Adrenal gland (tissue), 12 donors: ENCODE results near the gene RPS15. TPM values are rescaled to one million over a fixed set of nuclear protein-coding genes. Genes with fewer than 3 reads are reported as not detected.

Experiments
- DNase-seq, 7 donors: peaks; one replicate each; pipeline ENCODE4 v3.0.0-alpha.2; 2019 to 2020
- H3K27ac ChIP-seq, 5 donors: fragments of 200-600 bp; sonication (generic) in 4 of 5; 1 replicate in 3 of 5; 2 replicates in 2 of 5; pipeline versions ENCODE4 v1.5.1 to v1.8.0; 2016 to 2020; ENCODE audit warnings: mild to moderate bottlenecking in 1 of 5
- H3K27me3 ChIP-seq: fragments of 200-600 bp; 2 replicates; pipeline ENCODE4 v1.8.0; 2021
- H3K36me3 ChIP-seq, 2 donors: fragments of 200-600 bp; replicated peaks in 1 of 2; 1 replicate in 1 of 2; 2 replicates in 1 of 2; pipeline versions ENCODE4 v1.5.1 to v1.8.0; 2018 to 2022
- H3K4me1 ChIP-seq, 2 donors: fragments of 200-600 bp; replicated peaks in 1 of 2; 1 replicate in 1 of 2; 2 replicates in 1 of 2; pipeline versions ENCODE4 v1.5.1 to v1.8.0; 2018 to 2021
- H3K4me3 ChIP-seq, 4 donors: fragments of 200-600 bp; sonication (generic) in 3 of 4; one replicate each; pipeline ENCODE4 v1.5.1; 2016 to 2018
- H3K9me3 ChIP-seq, 3 donors: fragments of 200-600 bp; sonication (generic) in 1 of 3; replicated peaks in 1 of 3; 1 replicate in 2 of 3; 2 replicates in 1 of 3; pipeline versions ENCODE4 v1.5.1 to v1.8.0; 2016 to 2021
- CTCF ChIP-seq, 6 experiments: fragments of 450-650 bp in 4 of 6; fragments of 200-600 bp in 2 of 6; sonication (generic) in 1 of 6; IDR thresholded peaks; 1 replicate in 5 of 6; 2 replicates in 1 of 6; pipeline versions ENCODE4 v1.5.1 to v1.8.0; 2016 to 2021; ENCODE audit warnings: antibody characterized with exemption in 6 of 6, mild to moderate bottlenecking in 2 of 6, moderate library complexity in 1 of 6
- POLR2A ChIP-seq, 2 donors: fragments of 450-650 bp; IDR thresholded peaks; one replicate each; pipeline ENCODE4 v1.6.1; 2017; ENCODE audit warnings: antibody characterized with exemption in 2 of 2, mild to moderate bottlenecking in 2 of 2, moderate library complexity in 1 of 2
- WGBS, 4 donors: extraction: QIAGEN DNeasy Blood & Tissue Kit in 2 of 4; methylation state at CpG; one replicate each; pipeline versions ENCODE4 v1.1.5 to v1.1.7; 2013 to 2017; 5-methylcytosine and 5-hydroxymethylcytosine counted together
- intact Hi-C, 2 donors: fragments of 100-400 bp; cut with DNase I; formaldehyde crosslinking; loops; one replicate each; pipeline versions ENCODE4 v1.14.1 to v1.15.0; 2022 to 2023
- polyA plus RNA-seq, 3 donors: library from polyadenylated mRNA; stranded (reverse); fragments of 200-250 nt in 2 of 3; fragments of 350-450 nt in 1 of 3; fragmentation: Illumina TruSeq in 1 of 3; extraction: RNeasy Lipid Tissue Mini Kit (QIAGEN cat#74804) in 1 of 3; gene quantifications; one replicate each; pipeline ENCODE4 v1.2.3, GENCODE V29; 2013 to 2014
- total RNA-seq, 9 donors: library from RNA; depleted of rRNA in 4 of 9; stranded (reverse); fragments of >200 nt in 4 of 9; fragments of 120-200 nt in 1 of 9; fragmentation: NEBNext Ultra II Directional in 1 of 9; extraction: Animal tissue kit (Norgen Biotek cat#: 25700) in 1 of 9; gene quantifications; one replicate each; pipeline versions ENCODE4 v1.1.0 to v1.2.4, GENCODE V29; 2013 to 2023
- donor health status: healthy with polysubstance abuse.
- donor health status: Bipolar disorder and iron deficiency.
- donor health status: DM: yes; HTN: yes; CAD: no.
- donor health status: DM: no; HTN: no; CAD: no.
- donor health status: DM: no; HTN: no; CAD: no.
- donor health status: DM: yes; HTN: yes; CAD: no.

Gene RPS15
- total and polyA plus RNA-seq, 12 donors: 471 to 4,071 (median 1,829) TPM

GRCh38 chr19:1467215-1467489 lies 29.0 kb downstream of the RPS15 start:
- Histone ChIP-seq H3K27ac (no peak overlapping the region), H3K9me3 (no peaks in the 10 kb centered on the region), H3K36me3 (no peaks in the 10 kb centered on the region), H3K4me3 (no peak overlapping the region), H3K4me1 (peaks cover 15 to 50% of the 10 kb centered on the region in 2 donors), H3K27me3 (peaks cover 58% of the 10 kb centered on the region)
- intact Hi-C loops: no loop called here
- TF ChIP-seq POLR2A (IDR thresholded peaks at IDR 0.05): no peak
- TF ChIP-seq CTCF (IDR thresholded peaks at IDR 0.05): no peak
- DNase-seq: no peak
- WGBS, 4 donors: 0 to 9% (median 9%) methylated on average over 1 to 36 of the region's 36 CpGs; no CpG with 5 or more reads in 1 of the 4 donors

GRCh38 chr19:1467490-1468273 lies 29.5 kb downstream of the RPS15 start:
- DNase-seq: no peak
- H3K9me3 ChIP-seq: no peaks in the 10 kb centered on the region
- intact Hi-C loops: no loop called here
- no peaks in the 10 kb centered on the region for H3K36me3 ChIP-seq
- no peak overlapping the region for H3K4me3 ChIP-seq
- WGBS, 4 donors: 5 to 13% (median 7%) methylated on average over 18 to 92 of the region's 92 CpGs; no CpG with 5 or more reads in 1 of the 4 donors
- peaks cover 15 to 51% of the 10 kb centered on the region in 2 donors for H3K4me1 ChIP-seq
- H3K27ac ChIP-seq: no peak overlapping the region
- peaks cover 64% of the 10 kb centered on the region for H3K27me3 ChIP-seq
- no peak for TF ChIP-seq POLR2A (IDR thresholded peaks at IDR 0.05)

GRCh38 chr19:1468274-1468820 lies 30.2 kb downstream of the RPS15 start:
- Histone ChIP-seq H3K27ac (no peak overlapping the region), H3K4me1 (peaks cover 15 to 51% of the 10 kb centered on the region in 2 donors), H3K36me3 (no peaks in the 10 kb centered on the region), H3K9me3 (no peaks in the 10 kb centered on the region), H3K4me3 (no peak overlapping the region), H3K27me3 (peaks cover 70% of the 10 kb centered on the region)
- DNase-seq: peak in 1 of 7 donors; percentile 52
- WGBS, 4 donors: 3 to 18% (median 15%) methylated on average over 8 to 49 of the region's 49 CpGs
- intact Hi-C loops: no loop called here
- TF ChIP-seq CTCF (IDR thresholded peaks at IDR 0.05): no peak
- TF ChIP-seq POLR2A (IDR thresholded peaks at IDR 0.05): no peak

- Histone ChIP-seq H3K4me1 (peaks cover 15 to 51% of the 10 kb centered on the region in 2 donors), H3K27me3 (peaks cover 75% of the 10 kb centered on the region)
Measured at GRCh38 chr19:1468821-1469254, 30.6 kb downstream of the RPS15 start.

More at GRCh38 chr19:1468821-1469254, 30.6 kb downstream of the RPS15 start:
- intact Hi-C loops: no loop called here
- peak overlapping the region in 1 of 4 donors; percentile 15 for H3K4me3 ChIP-seq
- peak in 1 of 7 donors; percentile 52 for DNase-seq
- no peaks in the 10 kb centered on the region for H3K36me3 ChIP-seq
- WGBS, 4 donors: 5 to 8% (median 6%) methylated on average over 13 to 47 of the region's 47 CpGs; no CpG with 5 or more reads in 1 of the 4 donors
- H3K27ac ChIP-seq: no peak overlapping the region
- TF ChIP-seq CTCF (IDR thresholded peaks at IDR 0.05): no peak
- TF ChIP-seq POLR2A (IDR thresholded peaks at IDR 0.05): no peak
- no peaks in the 10 kb centered on the region for H3K9me3 ChIP-seq
